ENCODE results near the gene CRYL1. TPM values are rescaled to one million over a fixed set of nuclear protein-coding genes. Genes with fewer than 3 reads are reported as not detected.

CRYL1 gene
- total RNA-seq, 1 experiment from 2014 or later = 13.4 TPM

- ChIA-PET POLR2A (no interaction called here), CTCF (no interaction called here)
- Histone ChIP-seq H3K4me1 (ENCODE audit: control insufficient read depth, insufficient read depth, low read length) (peaks cover 11% of the 10 kb centered on the region), H3K27me3 (ENCODE audit: control insufficient read depth, insufficient read depth, low read length) (no peaks in the 10 kb centered on the region), H3K27ac (ENCODE audit: low read length) (no peak overlapping the region), H3K9me3 (ENCODE audit: control insufficient read depth, insufficient read depth, low read depth, low read length) (peaks cover 27% of the 10 kb centered on the region; the same call in 1 of the 2 replicates), H3K4me3 (ENCODE audit: low read depth in 2 of 2, low read length in 2 of 2) (no peak overlapping the region), H3K36me3 (ENCODE audit: control insufficient read depth, insufficient read depth, low read length) (no peaks in the 10 kb centered on the region)
- in situ Hi-C loops (cut with HindIII; ENCODE audit: low pct_unique_long_range_greater_than_20kb, low sequenced_read_pairs) = no loop called here
- TF ChIP-seq CTCF (IDR thresholded peaks at IDR 0.05) = no peak
- no peak for ATAC-seq
- intact Hi-C loops (cut with micrococcal nuclease; ENCODE audit: unreplicated experiment) = no loop called here
- DNase-seq (ENCODE audit: low read depth, low spot score) = no peak
- no TSS peak for BruUV-seq (replicated peaks)
Observed at GRCh38 chr13:20446405-20446804, 79.3 kb downstream of the CRYL1 start.

GRCh38 chr13:20442798-20443381 lies 82.8 kb downstream of the CRYL1 start:
- Histone ChIP-seq H3K9me3 (ENCODE audit: control insufficient read depth, insufficient read depth, low read depth, low read length) (peaks cover 16% of the 10 kb centered on the region; the same call in 1 of the 2 replicates), H3K4me3 (ENCODE audit: low read depth in 2 of 2, low read length in 2 of 2) (no peak overlapping the region), H3K4me1 (ENCODE audit: control insufficient read depth, insufficient read depth, low read length) (peaks cover 15% of the 10 kb centered on the region), H3K36me3 (ENCODE audit: control insufficient read depth, insufficient read depth, low read length) (no peaks in the 10 kb centered on the region), H3K27me3 (ENCODE audit: control insufficient read depth, insufficient read depth, low read length) (no peaks in the 10 kb centered on the region), H3K27ac (ENCODE audit: low read length) (peak overlapping the region; percentile 77)
- ChIA-PET CTCF (no interaction called here), POLR2A (interaction anchor here (0.5 kb wide), 1 partner anchor 23 kb away, joined by 8 read pairs; no protein-coding TSS in a partner anchor)
- BruUV-seq (replicated peaks) = no TSS peak
- peak; percentile 72 for ATAC-seq
- DNase-seq (ENCODE audit: low read depth, low spot score) = no peak
- intact Hi-C loops (cut with micrococcal nuclease; ENCODE audit: unreplicated experiment) = no loop called here
- in situ Hi-C loops (cut with HindIII; ENCODE audit: low pct_unique_long_range_greater_than_20kb, low sequenced_read_pairs) = no loop called here
- TF ChIP-seq REST (IDR thresholded peaks at IDR 0.05; ENCODE audit: insufficient read depth in 1 of 2, low read depth in 2 of 2, low read length in 1 of 2) (no peak), CTCF (IDR thresholded peaks at IDR 0.05) (no peak), SIN3A (IDR thresholded peaks at IDR 0.05; ENCODE audit: borderline replicate concordance, insufficient read depth, low read depth, low read length) (no peak), POLR2AphosphoS5 (IDR thresholded peaks at IDR 0.05; ENCODE audit: low read depth, low read length) (no peak), TCF7L2 (IDR thresholded peaks at IDR 0.05; ENCODE audit: low read depth, low read length) (no peak)

Measured in Panc1 (cell line).